Psoas muscle (tissue), 8 donors: ENCODE results near the gene MYO18A. TPM values are rescaled to one million over a fixed set of nuclear protein-coding genes. Genes with fewer than 3 reads are reported as not detected.

Source experiments
- ATAC-seq, 4 donors: fragments of 200-7000 bp; cut with Tn5 transposase; one replicate each; pipeline ENCODE4 v1.9.1; 2020; ENCODE audit warnings: moderate library complexity in 3 of 4, mild to moderate bottlenecking in 2 of 4
- DNase-seq, 2 donors: peaks; one replicate each; pipeline ENCODE4 v3.0.0-alpha.2; 2020
- H3K27ac ChIP-seq: fragments of 200-600 bp; one replicate; pipeline ENCODE4 v1.8.0; 2022
- H3K27me3 ChIP-seq, 3 donors: fragments of 200-600 bp in 1 of 3; one replicate each; pipeline versions ENCODE4 v1.6.1 to v1.8.0; 2013 to 2022; ENCODE audit warnings: low read length in 2 of 3, mild to moderate bottlenecking in 2 of 3, moderate library complexity in 1 of 3; ENCODE audit not compliant: insufficient read depth in 3 of 3
- H3K36me3 ChIP-seq, 2 donors: fragments of 200-600 bp in 1 of 2; one replicate each; pipeline versions ENCODE4 v1.6.1 to v1.8.0; 2013 to 2022; ENCODE audit warnings: low read depth in 1 of 2, mild to moderate bottlenecking in 1 of 2, moderate library complexity in 1 of 2; ENCODE audit not compliant: insufficient read depth in 1 of 2
- H3K4me1 ChIP-seq: fragments of 200-600 bp; one replicate; pipeline ENCODE4 v1.8.0; 2022
- H3K4me3 ChIP-seq: fragments of 200-600 bp; one replicate; pipeline ENCODE4 v1.8.0; 2022; ENCODE audit warnings: mild to moderate bottlenecking
- H3K9me3 ChIP-seq: fragments of 200-600 bp; one replicate; pipeline ENCODE4 v1.8.0; 2022
- WGBS, 3 donors: extraction: QIAGEN DNeasy Blood & Tissue Kit; methylation state at CpG; one replicate each; pipeline versions ENCODE4 v1.1.6 to v1.1.7; 2013; 5-methylcytosine and 5-hydroxymethylcytosine counted together
- intact Hi-C, 2 donors: fragments of 100-400 bp; cut with DNase I; formaldehyde crosslinking; loops; one replicate each; pipeline versions ENCODE4 v1.11.0 to v1.14.2; 2022
- polyA plus RNA-seq, 3 donors: library from polyadenylated mRNA; stranded (reverse); fragments of 200-250 nt; gene quantifications; one replicate each; pipeline ENCODE4 v1.2.3, GENCODE V29; 2013
- total RNA-seq, 4 donors: library from RNA; stranded (reverse); fragmentation: NEBNext Ultra II Directional in 2 of 4; extraction: Animal tissue kit (Norgen Biotek cat#: 25700) in 2 of 4; gene quantifications; one replicate each; pipeline versions ENCODE4 v1.2.1 to v1.2.4, GENCODE V29; 2021 to 2023
- TF ChIP-seq, protein P1 (sequence below): fragments of 200-600 bp; IDR thresholded peaks from one replicate; pipeline ENCODE4 v1.8.0; 2022; ENCODE audit warnings: antibody characterized with exemption
- donor health status: healthy with polysubstance abuse.
- donor health status: DM: no; HTN: no; CAD: no; lungs with moderate emphysema.
- donor health status: Bipolar disorder and iron deficiency.
- donor health status: healthy.
- donor health status: DM: yes; HTN: yes; CAD: no.
- donor health status: DM: no; HTN: no; CAD: no.
- donor health status: DM: no; HTN: no; CAD: no.
- donor health status: DM: yes; HTN: yes; CAD: no.

MYO18A gene
- total and polyA plus RNA-seq, 7 donors, result 142 to 1,274 (median 770) TPM

DNA sequence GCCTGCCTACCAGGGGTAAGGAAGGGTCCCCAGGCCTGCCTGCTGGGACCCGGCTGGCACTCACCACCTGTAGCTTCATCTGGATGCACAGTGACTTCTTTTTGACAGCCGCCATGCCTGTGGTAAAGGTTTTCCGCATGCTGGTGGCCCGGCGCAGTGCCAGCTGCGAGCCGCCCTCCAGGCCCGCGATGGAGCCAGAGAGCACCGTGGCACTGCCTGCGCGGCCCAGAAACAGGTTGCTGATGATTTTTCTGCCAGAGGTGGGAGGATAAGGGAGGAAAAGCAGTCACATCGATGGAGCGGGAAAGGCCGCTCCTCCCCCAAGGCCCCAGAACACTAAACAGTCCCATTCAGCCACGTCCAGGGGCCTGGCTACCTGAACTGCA, 69.8 kb downstream of the MYO18A start:
- ATAC-seq (no peak), DNase-seq (no peak)
- Histone ChIP-seq H3K27me3 (no peaks in the 10 kb centered on the region), H3K36me3 (peaks cover 10 to 89% of the 10 kb centered on the region in 2 donors), H3K27ac (peak overlapping the region; percentile 79), H3K9me3 (no peaks in the 10 kb centered on the region), H3K4me1 (peaks cover 69% of the 10 kb centered on the region), H3K4me3 (no peak overlapping the region)
- 84 to 94% (median 89%) methylated on average over 16 of the region's 16 CpGs for WGBS, 3 donors
- TF ChIP-seq, protein P1, sequence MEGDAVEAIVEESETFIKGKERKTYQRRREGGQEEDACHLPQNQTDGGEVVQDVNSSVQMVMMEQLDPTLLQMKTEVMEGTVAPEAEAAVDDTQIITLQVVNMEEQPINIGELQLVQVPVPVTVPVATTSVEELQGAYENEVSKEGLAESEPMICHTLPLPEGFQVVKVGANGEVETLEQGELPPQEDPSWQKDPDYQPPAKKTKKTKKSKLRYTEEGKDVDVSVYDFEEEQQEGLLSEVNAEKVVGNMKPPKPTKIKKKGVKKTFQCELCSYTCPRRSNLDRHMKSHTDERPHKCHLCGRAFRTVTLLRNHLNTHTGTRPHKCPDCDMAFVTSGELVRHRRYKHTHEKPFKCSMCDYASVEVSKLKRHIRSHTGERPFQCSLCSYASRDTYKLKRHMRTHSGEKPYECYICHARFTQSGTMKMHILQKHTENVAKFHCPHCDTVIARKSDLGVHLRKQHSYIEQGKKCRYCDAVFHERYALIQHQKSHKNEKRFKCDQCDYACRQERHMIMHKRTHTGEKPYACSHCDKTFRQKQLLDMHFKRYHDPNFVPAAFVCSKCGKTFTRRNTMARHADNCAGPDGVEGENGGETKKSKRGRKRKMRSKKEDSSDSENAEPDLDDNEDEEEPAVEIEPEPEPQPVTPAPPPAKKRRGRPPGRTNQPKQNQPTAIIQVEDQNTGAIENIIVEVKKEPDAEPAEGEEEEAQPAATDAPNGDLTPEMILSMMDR, result no peak
- intact Hi-C loops, result loop anchor here (10.0 kb wide), 1 partner anchor 386 kb away; the partner anchor contains the start of genes NEK8 (in 2 of the 2) and TLCD1 (in 2 of the 2)

DNA sequence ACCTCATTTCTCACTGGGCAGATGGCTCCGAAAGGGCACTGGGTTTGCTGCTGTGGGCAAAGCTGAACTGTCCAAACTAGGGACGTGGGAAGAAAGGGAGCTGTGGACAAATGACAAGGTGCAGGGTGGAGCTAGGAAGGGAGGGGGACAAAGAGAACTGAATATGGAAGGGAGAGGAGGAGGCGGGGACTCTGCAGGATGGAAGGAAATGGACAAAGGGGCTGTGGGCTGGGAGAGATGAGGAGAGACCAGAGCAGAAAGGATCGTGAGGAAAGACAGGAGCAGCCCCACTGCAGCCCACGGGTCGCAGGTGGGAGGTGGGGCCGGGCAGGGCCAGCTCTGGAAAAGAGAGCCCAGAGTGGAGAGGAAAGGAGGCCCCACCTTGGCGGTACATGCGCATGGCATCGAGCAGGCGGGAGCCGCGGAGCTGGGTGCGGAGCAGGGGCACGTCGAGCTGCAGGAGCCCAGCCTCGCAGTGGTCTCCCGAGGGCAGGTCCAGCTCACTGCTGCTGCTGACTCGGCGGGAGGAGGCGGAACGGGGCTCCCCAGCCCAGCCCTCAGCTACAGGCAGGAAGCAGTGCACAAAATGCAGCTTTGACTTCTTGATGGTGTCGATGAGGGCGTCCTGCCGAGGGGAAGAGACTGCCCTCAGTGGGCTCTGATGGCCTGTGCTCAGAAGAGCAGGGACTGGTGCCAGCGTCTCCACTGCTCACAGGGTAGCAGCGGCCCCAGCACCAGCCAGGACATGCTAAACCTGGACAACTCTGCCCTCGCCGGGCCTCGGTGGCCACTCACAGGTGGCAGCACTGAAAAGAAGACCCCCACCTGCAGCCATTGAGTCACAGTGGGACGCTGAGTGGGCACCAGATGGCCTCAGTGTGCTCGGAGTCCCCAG, 70.5 kb downstream of the MYO18A start:
- intact Hi-C loops, result loop anchor here (10.0 kb wide), 1 partner anchor 385 kb away; the partner anchor contains the start of genes NEK8 (in 2 of the 2) and TLCD1 (in 2 of the 2)
- H3K27me3 ChIP-seq, result no peaks in the 10 kb centered on the region
- H3K36me3 ChIP-seq, result peaks cover 11 to 89% of the 10 kb centered on the region in 2 donors
- DNase-seq (no peak), ATAC-seq (no peak)
- peak overlapping the region; percentile 79 for H3K27ac ChIP-seq
- TF ChIP-seq, protein P1, result no peak
- WGBS, 3 donors, result 76 to 84% (median 78%) methylated on average over 32 of the region's 32 CpGs
- no peak overlapping the region for H3K4me3 ChIP-seq
- H3K4me1 ChIP-seq, result peaks cover 65% of the 10 kb centered on the region
- no peaks in the 10 kb centered on the region for H3K9me3 ChIP-seq

DNA sequence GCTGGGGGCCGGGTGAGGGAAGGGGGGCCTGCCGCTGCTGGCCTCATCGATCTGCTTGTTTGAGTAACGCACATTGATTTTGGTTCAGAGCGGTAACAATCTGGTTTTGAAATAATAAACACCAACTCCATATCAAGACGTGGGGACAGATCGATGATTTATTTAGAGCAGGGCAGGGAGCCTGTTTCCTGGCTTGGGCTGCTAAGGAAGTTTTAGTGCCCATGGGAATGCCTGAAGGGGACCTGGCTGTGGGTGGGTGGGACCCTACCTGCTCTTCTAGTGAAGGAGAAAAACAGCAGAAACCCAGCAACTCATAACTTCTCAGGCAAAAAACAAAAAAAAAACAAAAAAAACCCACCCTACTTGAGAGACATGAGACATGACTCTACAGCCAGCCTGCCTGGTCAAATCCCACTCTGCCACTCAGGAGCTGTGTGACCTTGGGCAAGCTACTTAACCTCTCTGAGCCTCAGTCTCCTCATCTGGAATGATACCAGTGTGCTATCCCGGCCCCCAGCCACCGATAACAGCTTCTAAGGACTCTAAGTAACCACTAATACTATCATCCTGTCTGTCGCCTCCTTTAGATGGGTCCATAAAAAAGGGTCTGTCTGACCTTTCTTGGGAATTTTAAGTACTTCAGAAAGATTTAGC, 71.2 kb downstream of the MYO18A start:
- 50 to 72% (median 50%) methylated on average over 10 of the region's 10 CpGs for WGBS, 3 donors
- TF ChIP-seq, protein P1, result no peak
- H3K4me1 ChIP-seq, result peaks cover 64% of the 10 kb centered on the region
- H3K9me3 ChIP-seq, result no peaks in the 10 kb centered on the region
- no peak overlapping the region for H3K4me3 ChIP-seq
- H3K27ac ChIP-seq, result peak overlapping the region; percentile 79
- peaks cover 11 to 89% of the 10 kb centered on the region in 2 donors for H3K36me3 ChIP-seq
- intact Hi-C loops, result no loop called here
- DNase-seq, result no peak
- ATAC-seq, result no peak
- no peaks in the 10 kb centered on the region for H3K27me3 ChIP-seq

DNA sequence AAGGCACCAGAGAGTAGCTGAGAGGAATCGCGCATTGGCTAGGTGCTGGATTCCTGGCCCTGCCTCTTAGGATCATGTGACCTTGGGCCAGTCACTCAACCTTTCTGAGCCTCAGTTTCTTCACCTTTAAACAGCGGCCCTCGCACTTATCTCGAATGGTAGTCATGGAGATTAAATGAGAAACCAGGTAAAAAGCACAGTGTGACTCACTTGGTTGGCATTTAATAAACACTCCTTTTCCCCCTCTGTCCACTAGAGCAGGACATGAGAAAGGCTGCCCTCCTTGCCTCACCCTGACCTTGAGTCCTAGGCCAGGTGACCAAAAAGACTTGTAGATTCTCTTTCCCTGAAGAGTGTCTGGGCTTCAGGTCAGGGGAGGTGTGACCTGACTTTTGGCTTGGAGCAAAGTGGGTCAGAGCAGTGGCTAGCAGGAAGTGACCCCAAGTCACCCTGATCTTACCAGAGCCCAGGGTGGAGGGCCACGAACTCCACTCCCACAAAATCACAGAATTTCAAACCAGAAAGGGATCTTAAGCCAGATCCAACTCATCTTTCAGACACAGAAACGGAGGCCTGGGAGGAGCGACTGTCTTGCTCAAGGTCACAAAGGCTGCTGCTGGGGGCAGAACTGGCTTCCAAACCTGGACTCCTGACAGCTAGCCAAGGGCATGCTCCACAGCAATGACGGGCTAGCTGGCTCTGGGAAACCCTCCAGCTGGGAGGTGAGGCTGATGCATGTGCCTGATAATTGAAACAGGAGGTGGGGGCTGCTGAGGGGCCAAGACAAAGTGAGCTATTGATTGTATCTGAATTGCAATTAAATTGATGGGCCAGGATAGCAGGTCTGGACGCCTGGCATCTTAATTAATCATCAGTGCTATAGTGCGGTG, 72.0 kb downstream of the MYO18A start:
- H3K36me3 ChIP-seq, result peaks cover 11 to 89% of the 10 kb centered on the region in 2 donors
- DNase-seq, result peak; percentile 56 to 86
- ATAC-seq, result peak; percentile 24 to 56 (median 48)
- TF ChIP-seq, protein P1, result no peak
- peak overlapping the region; percentile 79 for H3K27ac ChIP-seq
- no peaks in the 10 kb centered on the region for H3K27me3 ChIP-seq
- whole genome bisulfite sequencing, 3 donors, result 29 to 41% (median 34%) methylated on average over 11 of the region's 11 CpGs
- intact Hi-C loops, result no loop called here
- H3K4me1 ChIP-seq, result peaks cover 63% of the 10 kb centered on the region
- no peak overlapping the region for H3K4me3 ChIP-seq
- no peaks in the 10 kb centered on the region for H3K9me3 ChIP-seq
